ENCODE data around the gene DOK5.

The DOK5 gene

GRCh38 chr20:54690323-54690722, 214.9 kb downstream of the DOK5 start:
- H3K36me3 ChIP-seq (ENCODE audit: control insufficient read depth, low read length): no peaks in the 10 kb centered on the region
- no peaks in the 10 kb centered on the region for H3K4me1 ChIP-seq (ENCODE audit: control insufficient read depth, low read length)

GRCh38 chr20:54691327-54691726, 215.9 kb downstream of the DOK5 start:
- Histone ChIP-seq H3K4me1 (ENCODE audit: control insufficient read depth, low read length) (no peaks in the 10 kb centered on the region), H3K9me3 (ENCODE audit: control insufficient read depth, insufficient read depth, low read length) (no peaks in the 10 kb centered on the region), H3K36me3 (ENCODE audit: control insufficient read depth, low read length) (no peaks in the 10 kb centered on the region), H3K27ac (ENCODE audit: low read depth, low read length) (no peak overlapping the region), H3K4me3 (ENCODE audit: low read length) (no peak overlapping the region), H3K4me2 (ENCODE audit: low read length) (no peak overlapping the region), H3K27me3 (ENCODE audit: control insufficient read depth, low read length) (no peaks in the 10 kb centered on the region), H3K79me2 (ENCODE audit: control insufficient read depth, low read length) (no peaks in the 10 kb centered on the region), H3K9me2 (replicated peaks; ENCODE audit: control insufficient read depth, low read length) (no peaks in the 10 kb centered on the region), H4K20me1 (ENCODE audit: control insufficient read depth, insufficient read depth, low read depth, low read length) (no peaks in the 10 kb centered on the region), H3F3A (ENCODE audit: control insufficient read depth, insufficient read depth) (no peaks in the 10 kb centered on the region)
- TF ChIP-seq EZH2phosphoT487 (IDR thresholded peaks at IDR 0.05; ENCODE audit: borderline replicate concordance, low read length) (no peak), CTCF (IDR thresholded peaks at IDR 0.05; ENCODE audit: low read depth, low read length, poor library complexity, severe bottlenecking) (no peak)

More at GRCh38 chr20:54690323-54690722, 214.9 kb downstream of the DOK5 start:
- Histone ChIP-seq H3K4me3 (ENCODE audit: low read length) (no peak overlapping the region), H3K27me3 (ENCODE audit: control insufficient read depth, low read length) (no peaks in the 10 kb centered on the region), H3K4me2 (ENCODE audit: low read length) (no peak overlapping the region), H3K9me3 (ENCODE audit: control insufficient read depth, insufficient read depth, low read length) (no peaks in the 10 kb centered on the region), H3K27ac (ENCODE audit: low read depth, low read length) (no peak overlapping the region), H4K20me1 (ENCODE audit: control insufficient read depth, insufficient read depth, low read depth, low read length) (no peaks in the 10 kb centered on the region), H3K9me2 (replicated peaks; ENCODE audit: control insufficient read depth, low read length) (no peaks in the 10 kb centered on the region), H3K79me2 (ENCODE audit: control insufficient read depth, low read length) (no peaks in the 10 kb centered on the region), H3F3A (ENCODE audit: control insufficient read depth, insufficient read depth) (no peaks in the 10 kb centered on the region)
- TF ChIP-seq CTCF (IDR thresholded peaks at IDR 0.05; ENCODE audit: low read depth, low read length, poor library complexity, severe bottlenecking) (no peak), EZH2phosphoT487 (IDR thresholded peaks at IDR 0.05; ENCODE audit: borderline replicate concordance, low read length) (no peak)

DNA sequence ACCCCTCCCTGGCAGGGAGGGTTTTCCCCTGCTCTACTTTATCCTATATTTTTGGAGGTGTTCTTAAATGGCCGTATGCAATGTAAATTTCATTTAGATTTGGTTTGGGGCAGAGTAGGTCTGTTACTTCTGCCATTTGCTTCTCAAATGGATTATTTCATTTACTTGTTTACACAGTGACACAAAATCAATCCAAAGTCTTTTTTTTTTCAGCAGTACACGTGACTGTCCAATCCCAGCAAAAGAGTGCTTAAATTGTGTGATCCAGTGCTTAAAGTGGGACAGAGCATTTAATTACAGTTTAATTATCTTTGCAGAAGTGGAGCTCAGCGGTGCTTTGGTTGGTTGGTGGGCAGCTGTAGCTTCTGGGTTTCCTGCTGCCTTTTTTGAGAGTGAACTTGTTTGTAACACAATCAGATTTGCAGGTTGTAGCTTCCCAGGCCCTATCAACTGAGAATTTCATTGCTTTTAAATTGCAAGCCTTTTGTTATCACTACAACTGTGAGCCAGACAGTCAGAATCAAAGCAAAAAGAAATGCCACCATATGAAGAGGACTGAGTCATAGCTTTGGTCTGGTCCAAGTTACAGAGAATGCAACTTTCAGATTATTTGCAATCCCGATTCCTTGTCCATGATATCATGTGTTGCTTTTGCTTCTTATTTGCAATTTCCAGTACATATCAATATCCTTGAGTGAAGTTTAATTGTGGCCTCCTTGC, 216.9 kb downstream of the DOK5 start:
- no peaks in the 10 kb centered on the region for H3K36me3 ChIP-seq (ENCODE audit: control insufficient read depth, low read length)

More for the DNA sequence above, 216.9 kb downstream of the DOK5 start:
- no peaks in the 10 kb centered on the region for H4K20me1 ChIP-seq (ENCODE audit: control insufficient read depth, insufficient read depth, low read depth, low read length)
- TF ChIP-seq CTCF (IDR thresholded peaks at IDR 0.05; ENCODE audit: low read depth, low read length, poor library complexity, severe bottlenecking) (no peak), EZH2phosphoT487 (IDR thresholded peaks at IDR 0.05; ENCODE audit: borderline replicate concordance, low read length) (no peak)
- no peak overlapping the region for H3K4me2 ChIP-seq (ENCODE audit: low read length)
- H3K4me1 ChIP-seq (ENCODE audit: control insufficient read depth, low read length): no peaks in the 10 kb centered on the region
- H3K79me2 ChIP-seq (ENCODE audit: control insufficient read depth, low read length): no peaks in the 10 kb centered on the region
- H3K9me3 ChIP-seq (ENCODE audit: control insufficient read depth, insufficient read depth, low read length): no peaks in the 10 kb centered on the region
- H3K27me3 ChIP-seq (ENCODE audit: control insufficient read depth, low read length): no peaks in the 10 kb centered on the region
- no peak overlapping the region for H3K4me3 ChIP-seq (ENCODE audit: low read length)
- H3K9me2 ChIP-seq (replicated peaks; ENCODE audit: control insufficient read depth, low read length): no peaks in the 10 kb centered on the region
- no peaks in the 10 kb centered on the region for H3F3A ChIP-seq (ENCODE audit: control insufficient read depth, insufficient read depth)
- no peak overlapping the region for H3K27ac ChIP-seq (ENCODE audit: low read depth, low read length)

All from DOHH2 (cell line).